ENCODE results near the gene FGB. TPM values are rescaled to one million over a fixed set of nuclear protein-coding genes. Genes with fewer than 3 reads are reported as not detected.

Gene FGB
- total and polyA plus RNA-seq, 2 of the 13 experiments (the other 11 are each of a cell fraction or from before 2014, with no cell fraction given): 226 to 784 TPM

DNA sequence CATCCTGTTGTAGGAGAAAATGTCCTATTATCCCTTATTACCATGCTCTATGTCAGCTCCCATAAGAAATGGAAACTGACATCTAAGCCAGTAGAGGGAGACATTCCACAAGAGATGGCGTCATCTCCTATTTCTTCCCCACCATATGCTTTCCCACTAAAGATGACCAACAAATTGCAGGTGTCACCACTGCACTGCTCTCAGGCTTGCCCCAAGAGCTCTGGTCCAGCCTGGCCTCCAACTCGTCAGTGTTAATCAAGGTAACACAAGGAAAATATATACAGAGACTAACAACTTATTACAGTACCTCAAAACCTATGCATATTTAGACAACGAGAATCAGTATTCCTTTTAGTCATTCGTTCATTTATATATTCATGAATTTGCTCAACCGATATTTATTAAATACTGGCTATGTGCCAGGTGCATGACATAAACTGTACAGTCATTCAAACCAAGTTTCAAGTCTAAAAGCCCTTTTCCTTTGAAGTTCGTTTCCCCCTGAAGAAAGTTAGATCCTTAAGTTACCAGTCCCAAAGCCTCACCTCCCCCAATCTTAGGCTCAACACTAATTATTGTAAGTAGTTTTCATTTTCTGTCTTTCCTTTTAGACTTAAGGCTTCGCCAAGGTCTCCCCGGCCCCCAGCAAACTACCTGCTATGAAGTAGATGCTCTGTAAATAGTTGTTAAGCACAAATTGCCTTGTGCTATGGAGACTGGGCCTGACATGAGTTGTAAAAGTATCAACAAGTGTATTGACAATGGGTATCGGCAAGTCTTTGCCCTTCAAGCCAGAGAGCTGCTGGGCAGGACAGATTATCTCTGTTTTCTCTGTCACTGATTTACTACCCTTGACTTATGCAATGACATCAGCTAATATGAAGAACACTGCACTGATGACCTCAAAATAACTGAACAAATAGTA, 3.1 kb upstream of the FGB start (continued):
- TF ChIP-seq ZNF75D (CRISPR knock-in tag; IDR thresholded peaks at IDR 0.05; ENCODE audit: borderline replicate concordance) (no peak), SALL1 (CRISPR knock-in tag; IDR thresholded peaks at IDR 0.05) (peak; percentile 97), NFIB (CRISPR knock-in tag; IDR thresholded peaks at IDR 0.05; ENCODE audit: borderline replicate concordance) (no peak), MIER2 (CRISPR knock-in tag; IDR thresholded peaks at IDR 0.05) (0 out of 2 replicates have a peak, but pooled peaks have one; percentile 56), SOX6 (IDR thresholded peaks at IDR 0.05) (no peak), SOX6 (CRISPR knock-in tag; IDR thresholded peaks at IDR 0.05) (peak; percentile 94), TCF7L2 (IDR thresholded peaks at IDR 0.05; ENCODE audit: low read depth, low read length) (peak; percentile 43; the same call in 1 of the 2 replicates), TFAP4 (IDR thresholded peaks at IDR 0.05; ENCODE audit: borderline replicate concordance, low read depth) (peak; percentile 59; the same call in 1 of the 2 replicates), NRL (CRISPR knock-in tag; IDR thresholded peaks at IDR 0.05; ENCODE audit: borderline replicate concordance) (no peak), PPARG (CRISPR knock-in tag; conservative IDR thresholded peaks at IDR 0.05) (peak; percentile 91), BRD4 (CRISPR knock-in tag; IDR thresholded peaks at IDR 0.05) (0 out of 2 replicates have a peak, but pooled peaks have one; percentile 65), PHF20 (CRISPR knock-in tag; IDR thresholded peaks at IDR 0.05) (no peak), FOXO1 (CRISPR knock-in tag; IDR thresholded peaks at IDR 0.05) (peak; percentile 98), HIC2 (CRISPR knock-in tag; IDR thresholded peaks at IDR 0.05; ENCODE audit: low read depth) (peak; percentile 66; the same call in 1 of the 2 replicates), DBP (CRISPR knock-in tag; IDR thresholded peaks at IDR 0.05; ENCODE audit: not compliant biosample characterization) (no peak), ZNF33A (CRISPR knock-in tag; IDR thresholded peaks at IDR 0.05; ENCODE audit: borderline replicate concordance) (0 out of 2 replicates have a peak, but pooled peaks have one; percentile 50), SOX13 (IDR thresholded peaks at IDR 0.05) (peak; percentile 87), SOX13 (CRISPR knock-in tag; conservative IDR thresholded peaks at IDR 0.05 in 1 of 2, IDR thresholded peaks at IDR 0.05 in 1 of 2) (peak in 1 of 2 experiments; percentile 98; a peak in 2 of 4 replicates), CENPX (CRISPR knock-in tag; IDR thresholded peaks at IDR 0.05) (no peak), ZNF572 (CRISPR knock-in tag; IDR thresholded peaks at IDR 0.05) (no peak)
- TF ChIP-seq, protein P1, sequence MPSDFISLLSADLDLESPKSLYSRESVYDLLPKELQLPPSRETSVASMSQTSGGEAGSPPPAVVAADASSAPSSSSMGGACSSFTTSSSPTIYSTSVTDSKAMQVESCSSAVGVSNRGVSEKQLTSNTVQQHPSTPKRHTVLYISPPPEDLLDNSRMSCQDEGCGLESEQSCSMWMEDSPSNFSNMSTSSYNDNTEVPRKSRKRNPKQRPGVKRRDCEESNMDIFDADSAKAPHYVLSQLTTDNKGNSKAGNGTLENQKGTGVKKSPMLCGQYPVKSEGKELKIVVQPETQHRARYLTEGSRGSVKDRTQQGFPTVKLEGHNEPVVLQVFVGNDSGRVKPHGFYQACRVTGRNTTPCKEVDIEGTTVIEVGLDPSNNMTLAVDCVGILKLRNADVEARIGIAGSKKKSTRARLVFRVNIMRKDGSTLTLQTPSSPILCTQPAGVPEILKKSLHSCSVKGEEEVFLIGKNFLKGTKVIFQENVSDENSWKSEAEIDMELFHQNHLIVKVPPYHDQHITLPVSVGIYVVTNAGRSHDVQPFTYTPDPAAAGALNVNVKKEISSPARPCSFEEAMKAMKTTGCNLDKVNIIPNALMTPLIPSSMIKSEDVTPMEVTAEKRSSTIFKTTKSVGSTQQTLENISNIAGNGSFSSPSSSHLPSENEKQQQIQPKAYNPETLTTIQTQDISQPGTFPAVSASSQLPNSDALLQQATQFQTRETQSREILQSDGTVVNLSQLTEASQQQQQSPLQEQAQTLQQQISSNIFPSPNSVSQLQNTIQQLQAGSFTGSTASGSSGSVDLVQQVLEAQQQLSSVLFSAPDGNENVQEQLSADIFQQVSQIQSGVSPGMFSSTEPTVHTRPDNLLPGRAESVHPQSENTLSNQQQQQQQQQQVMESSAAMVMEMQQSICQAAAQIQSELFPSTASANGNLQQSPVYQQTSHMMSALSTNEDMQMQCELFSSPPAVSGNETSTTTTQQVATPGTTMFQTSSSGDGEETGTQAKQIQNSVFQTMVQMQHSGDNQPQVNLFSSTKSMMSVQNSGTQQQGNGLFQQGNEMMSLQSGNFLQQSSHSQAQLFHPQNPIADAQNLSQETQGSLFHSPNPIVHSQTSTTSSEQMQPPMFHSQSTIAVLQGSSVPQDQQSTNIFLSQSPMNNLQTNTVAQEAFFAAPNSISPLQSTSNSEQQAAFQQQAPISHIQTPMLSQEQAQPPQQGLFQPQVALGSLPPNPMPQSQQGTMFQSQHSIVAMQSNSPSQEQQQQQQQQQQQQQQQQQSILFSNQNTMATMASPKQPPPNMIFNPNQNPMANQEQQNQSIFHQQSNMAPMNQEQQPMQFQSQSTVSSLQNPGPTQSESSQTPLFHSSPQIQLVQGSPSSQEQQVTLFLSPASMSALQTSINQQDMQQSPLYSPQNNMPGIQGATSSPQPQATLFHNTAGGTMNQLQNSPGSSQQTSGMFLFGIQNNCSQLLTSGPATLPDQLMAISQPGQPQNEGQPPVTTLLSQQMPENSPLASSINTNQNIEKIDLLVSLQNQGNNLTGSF (CRISPR knock-in tag; IDR thresholded peaks at IDR 0.05): no peak
